Endothelial cell of umbilical vein (primary cell): Measurements from ENCODE around the gene CAPRIN2.

Experiments
- FOS ChIP-seq: IDR thresholded peaks from 2 replicates; pipeline ENCODE4 v1.6.1; 2011; ENCODE audit warnings: mild to moderate bottlenecking, low read length, moderate library complexity, borderline replicate concordance; ENCODE audit not compliant: insufficient read depth
- POLR2A ChIP-seq: IDR thresholded peaks from 2 replicates; pipeline ENCODE4 v1.6.1; 2012; ENCODE audit warnings: low read depth, mild to moderate bottlenecking, control low read depth, low read length

DNA sequence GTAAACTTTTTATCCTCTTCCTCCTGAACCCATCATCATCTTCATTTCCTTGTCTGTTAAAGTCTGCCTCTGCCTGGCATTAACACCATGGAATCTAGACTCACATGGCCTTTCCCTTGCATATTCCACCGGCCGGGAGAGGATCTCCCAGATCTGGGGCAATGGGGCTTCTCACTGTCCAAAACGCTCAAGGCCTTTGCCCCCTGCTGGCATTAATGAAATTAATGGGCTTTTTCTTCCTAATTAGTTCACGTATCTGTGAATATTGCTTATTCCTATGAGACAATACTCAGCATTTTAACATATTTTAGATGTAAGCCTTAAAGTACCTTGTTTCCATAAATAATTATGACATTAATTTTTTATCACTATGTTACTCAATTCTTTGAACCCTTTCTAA lies 42.9 kb upstream of the CAPRIN2 start:
- TF ChIP-seq FOS (no peak), POLR2A (no peak)
